T-helper 9 cell (primary cell): ENCODE results near the gene SLC5A10.
"Not testable (repeated sequence)": the region's sequence is repeated elsewhere in the genome, so short reads cannot be mapped to it uniquely, and the experiment has no call there.

Experiments
- DNase-seq: peaks from one replicate; pipeline ENCODE4 v3.0.0-alpha.2; 2020

SLC5A10 gene

DNA sequence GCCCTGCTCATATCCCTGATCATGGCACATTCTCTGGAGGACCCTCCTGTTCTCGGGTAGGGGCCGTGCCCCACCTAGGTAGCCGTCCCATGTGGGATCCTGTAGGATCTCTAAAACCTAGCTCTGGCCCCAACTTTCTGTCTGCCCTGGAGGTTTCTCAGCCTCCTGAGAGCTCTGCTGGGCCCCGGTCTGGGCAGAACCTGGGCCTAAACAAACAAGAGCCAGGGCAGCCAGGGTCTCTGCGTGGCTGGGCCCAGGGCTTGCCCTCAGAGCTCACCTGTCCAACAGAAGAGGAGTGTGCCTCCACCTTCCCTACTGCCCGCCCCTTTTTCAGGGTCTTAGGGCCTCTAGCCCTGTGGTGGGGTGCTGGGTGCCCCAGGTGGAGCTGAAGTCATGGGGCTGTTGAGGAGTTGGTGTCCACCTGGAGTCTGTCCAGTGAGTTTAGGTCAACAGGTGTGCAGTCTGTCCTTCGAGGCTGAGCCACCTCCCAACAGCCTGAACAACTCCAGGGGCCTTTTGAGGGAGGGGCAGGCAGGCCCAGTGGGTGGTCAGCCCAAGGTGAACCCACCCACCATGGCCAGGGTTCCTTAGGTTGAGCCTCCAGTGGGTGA, 69.2 kb downstream of the SLC5A10 start:
- DNase-seq: not testable (repeated sequence)

GRCh38 chr17:19021622-19022083, 69.7 kb downstream of the SLC5A10 start:
- no peak for DNase-seq

GRCh38 chr17:19022128-19022527, 70.2 kb downstream of the SLC5A10 start:
- no peak for DNase-seq

DNA sequence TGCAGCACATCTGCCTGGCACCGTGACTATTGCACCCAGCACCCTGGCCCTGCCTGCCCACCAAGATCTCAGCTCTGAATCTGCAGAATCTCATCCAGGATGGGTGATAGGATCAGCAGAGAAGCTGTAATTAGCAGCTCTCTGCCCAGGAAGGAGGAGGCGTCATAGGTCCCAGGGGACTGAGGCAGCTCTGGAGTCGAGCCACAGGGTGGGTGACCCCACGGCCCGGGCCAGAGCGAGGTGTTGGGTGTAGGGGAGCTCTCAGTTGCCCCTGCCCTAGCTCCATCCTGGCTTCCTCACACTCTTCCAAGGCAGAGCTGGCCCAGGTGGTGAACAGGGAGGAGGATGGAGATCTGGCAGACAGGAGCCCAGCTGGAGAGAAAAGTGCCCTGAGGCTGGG, 70.8 kb downstream of the SLC5A10 start:
- no peak for DNase-seq

GRCh38 chr17:19023209-19023999, 71.4 kb downstream of the SLC5A10 start:
- DNase-seq: no peak

GRCh38 chr17:19024101-19025078, 72.4 kb downstream of the SLC5A10 start:
- DNase-seq: no peak

- DNase-seq: not testable (repeated sequence)
Measured at GRCh38 chr17:19028671-19029070, 76.7 kb downstream of the SLC5A10 start.

GRCh38 chr17:19029740-19030139, 77.8 kb downstream of the SLC5A10 start:
- DNase-seq: not testable (repeated sequence)

GRCh38 chr17:19030771-19031449, 78.9 kb downstream of the SLC5A10 start:
- DNase-seq: not testable (repeated sequence)

GRCh38 chr17:19031729-19032128, 79.8 kb downstream of the SLC5A10 start:
- DNase-seq: peak; percentile 24

GRCh38 chr17:19032377-19032988, 80.5 kb downstream of the SLC5A10 start:
- DNase-seq: not testable (repeated sequence)

DNA sequence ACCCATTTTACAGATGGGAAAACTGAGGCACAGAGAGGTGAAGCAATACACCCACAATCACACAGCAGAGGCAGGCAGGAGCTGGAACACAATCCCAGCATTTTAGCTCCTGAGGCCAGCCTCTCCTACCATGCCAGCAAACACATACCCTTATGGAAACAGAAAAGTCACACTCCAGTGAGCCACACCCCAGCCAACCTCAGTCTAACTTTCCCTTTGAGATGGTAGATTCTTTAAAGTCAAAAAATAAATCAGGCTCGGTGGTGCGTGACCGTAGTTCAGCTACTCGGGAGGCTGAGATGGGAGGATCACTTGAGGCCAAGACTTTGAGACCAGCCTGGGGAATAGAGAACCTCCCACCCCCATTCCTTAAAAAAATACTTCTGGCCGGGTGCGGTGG, 84.2 kb downstream of the SLC5A10 start:
- not testable (repeated sequence) for DNase-seq

GRCh38 chr17:19037547-19037946, 85.6 kb downstream of the SLC5A10 start:
- not testable (repeated sequence) for DNase-seq

DNA sequence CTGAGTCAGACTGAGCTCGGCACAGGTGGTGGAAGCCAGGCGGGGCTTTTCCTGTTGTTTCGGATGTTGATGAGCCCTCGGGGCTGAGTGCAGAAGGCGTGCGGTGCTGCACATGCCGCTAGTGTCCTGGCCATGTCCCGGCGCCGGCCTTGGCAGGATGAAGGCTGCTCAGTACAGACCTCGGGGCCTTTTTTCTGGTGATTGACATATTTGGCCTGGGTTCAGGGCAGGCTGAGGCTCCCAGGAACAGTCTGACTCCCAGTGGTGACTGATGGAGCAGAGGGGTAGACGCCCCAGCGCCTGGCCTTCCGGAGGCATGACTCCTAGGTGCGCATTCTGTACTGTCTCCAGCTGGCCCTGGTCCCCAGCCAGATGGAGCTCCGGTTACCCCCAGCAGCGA, 86.0 kb downstream of the SLC5A10 start:
- not testable (repeated sequence) for DNase-seq

- DNase-seq: not testable (repeated sequence)
Measured at GRCh38 chr17:19038730-19039129, 86.8 kb downstream of the SLC5A10 start.

DNA sequence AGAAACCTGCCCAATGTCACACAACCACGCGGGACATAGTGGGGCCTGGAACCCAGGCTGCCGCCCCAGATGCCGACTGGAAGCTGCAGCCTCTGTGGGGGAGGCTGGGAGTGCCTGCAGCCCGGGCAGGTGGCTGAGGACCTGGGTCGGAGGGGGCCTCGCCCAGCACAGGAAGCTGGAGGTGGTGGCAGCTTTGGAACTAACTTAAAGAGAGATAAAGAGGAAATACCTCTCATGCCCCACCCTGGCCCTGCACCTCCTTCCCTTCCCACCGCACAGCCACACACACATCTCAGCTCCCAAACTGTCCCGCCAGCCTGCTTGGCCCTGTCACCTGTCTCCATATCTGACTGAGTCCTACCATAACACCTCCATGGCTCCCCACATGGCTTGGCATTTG, 88.4 kb downstream of the SLC5A10 start:
- not testable (repeated sequence) for DNase-seq

DNA sequence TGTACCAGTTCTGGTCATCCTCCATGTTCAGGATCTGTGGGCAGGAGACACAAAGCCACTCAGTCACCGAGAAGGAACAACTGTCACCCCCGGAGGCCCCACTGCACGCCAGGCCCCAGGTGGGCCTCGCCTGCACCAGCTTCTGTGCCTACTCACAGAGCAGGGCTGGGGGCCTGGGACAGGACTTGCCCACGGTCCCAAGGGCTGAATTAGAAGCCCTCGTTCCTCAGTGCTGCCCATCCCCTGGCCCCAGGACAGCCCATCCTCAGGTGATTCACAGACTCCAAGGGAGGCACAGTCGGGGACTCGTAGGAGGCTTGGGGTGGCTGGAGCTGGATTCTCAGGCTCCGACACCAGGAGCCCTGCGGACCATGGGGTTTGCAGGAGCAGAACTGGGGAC, 89.9 kb downstream of the SLC5A10 start:
- not testable (repeated sequence) for DNase-seq

GRCh38 chr17:19042369-19042768, 90.4 kb downstream of the SLC5A10 start:
- DNase-seq: not testable (repeated sequence)

- not testable (repeated sequence) for DNase-seq
Measured at GRCh38 chr17:19043032-19043431, 91.1 kb downstream of the SLC5A10 start.

GRCh38 chr17:19044643-19045042, 92.7 kb downstream of the SLC5A10 start:
- not testable (repeated sequence) for DNase-seq

GRCh38 chr17:19046782-19047375, 94.9 kb downstream of the SLC5A10 start, which contains the start of gene GRAP:
GRAP (minus strand) TSS chr17:19046957; CDS start chr17:19046926, 31 bp downstream.
- not testable (repeated sequence) for DNase-seq
